ENCODE results near the gene MPEG1.

The MPEG1 gene
- 75.4 to 942 (median 240) reads per million in 17 experiments for total RNA-seq

DNA sequence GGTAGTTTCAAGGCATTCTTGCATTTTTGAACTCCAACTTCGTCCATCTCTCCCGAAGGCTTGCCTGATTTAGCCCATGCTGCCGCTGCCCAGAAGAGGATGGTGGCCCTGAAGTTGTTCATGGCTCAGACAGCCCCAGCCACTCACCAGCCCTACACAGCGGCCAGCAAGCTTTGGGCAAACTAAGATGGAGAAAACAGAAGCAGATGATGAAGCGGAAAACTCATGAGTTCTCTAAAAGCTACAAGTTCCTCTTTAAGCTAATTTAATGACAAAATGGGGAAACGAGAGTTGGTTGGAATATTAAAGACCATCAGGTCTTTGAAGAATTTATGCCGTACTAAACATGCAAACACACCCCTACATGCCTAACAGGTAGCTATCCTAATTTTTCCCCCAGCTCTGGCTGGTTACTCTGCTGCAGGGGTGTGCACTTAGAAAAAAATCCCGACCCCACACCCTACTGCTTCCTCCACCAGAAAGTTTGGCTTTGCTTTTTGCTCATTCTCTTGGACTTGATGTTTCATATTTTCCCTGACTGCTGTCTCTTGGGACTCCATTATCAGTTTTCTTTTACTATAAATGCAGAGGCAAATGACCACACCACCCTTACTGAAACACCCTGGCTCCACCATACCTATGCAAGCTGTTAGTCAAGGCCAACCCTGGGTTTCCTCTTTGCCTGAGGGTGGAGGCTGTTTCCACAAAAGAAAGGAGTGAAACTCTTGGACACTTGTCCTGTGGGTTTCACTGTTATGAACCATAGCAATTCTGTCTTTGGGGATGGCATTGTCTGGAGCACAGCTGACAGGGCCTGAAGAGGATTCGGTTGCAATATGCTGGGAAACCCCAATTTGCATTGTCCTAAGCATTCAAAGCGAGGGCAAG, at the start of gene MPEG1:
Gene MPEG1 (minus strand): TSS at position 184 of the 888 bp plus-strand sequence. CDS start 62 bp downstream, at position 122.
- peak; percentile 70 to 91 (median 86) for DNase-seq

- DNase-seq: no peak
Observed at GRCh38 chr11:59262177-59262818, 49.6 kb upstream of the MPEG1 start.

DNA sequence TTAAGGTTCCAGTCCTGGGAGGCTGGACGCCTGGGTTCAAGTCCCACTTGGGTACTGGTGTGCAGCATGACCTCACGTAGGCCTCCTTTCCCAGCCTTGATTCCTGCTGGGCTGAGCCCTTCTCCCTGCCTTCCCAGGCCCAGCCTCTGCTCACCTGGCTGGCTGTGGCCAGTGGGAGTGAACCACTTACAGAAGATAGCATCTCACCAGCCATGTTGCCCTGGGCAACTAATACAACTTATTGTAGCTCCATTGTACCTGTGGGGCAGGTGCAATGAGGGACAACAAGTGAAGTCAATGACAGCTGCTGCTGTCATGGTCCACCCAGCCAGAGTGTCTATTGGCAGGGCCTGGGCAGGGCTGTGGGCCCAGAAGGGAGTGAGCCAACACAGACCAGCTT, 48.4 kb upstream of the MPEG1 start:
- no peak for DNase-seq

- DNase-seq: no peak
Observed at GRCh38 chr11:59259867-59260475, 47.2 kb upstream of the MPEG1 start.

DNA sequence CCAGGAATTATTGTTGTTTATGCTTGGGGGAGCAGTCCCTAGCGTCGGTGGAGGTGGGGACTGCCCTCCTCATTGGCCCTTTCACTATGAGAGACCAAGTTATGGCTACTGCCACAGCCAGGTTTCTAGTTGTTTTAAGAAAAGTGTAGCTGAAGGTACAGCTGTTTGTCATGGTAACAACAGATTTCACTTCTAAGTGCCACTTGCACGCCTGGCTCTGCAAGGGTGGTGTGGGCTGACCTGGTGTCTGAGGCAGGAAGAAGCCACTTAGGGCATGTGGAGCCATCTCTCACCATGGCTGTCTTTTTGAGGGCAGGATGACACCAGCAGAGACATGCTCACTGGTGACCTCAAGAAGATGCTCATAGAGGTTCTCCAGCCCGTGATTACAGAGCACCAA, 46.3 kb upstream of the MPEG1 start:
- no peak for DNase-seq

- no peak for DNase-seq
Observed at GRCh38 chr11:59255281-59255680, 42.6 kb upstream of the MPEG1 start.

- DNase-seq: peak; percentile 32 to 71 (median 55)
Observed at GRCh38 chr11:59254286-59254685, 41.6 kb upstream of the MPEG1 start.

DNA sequence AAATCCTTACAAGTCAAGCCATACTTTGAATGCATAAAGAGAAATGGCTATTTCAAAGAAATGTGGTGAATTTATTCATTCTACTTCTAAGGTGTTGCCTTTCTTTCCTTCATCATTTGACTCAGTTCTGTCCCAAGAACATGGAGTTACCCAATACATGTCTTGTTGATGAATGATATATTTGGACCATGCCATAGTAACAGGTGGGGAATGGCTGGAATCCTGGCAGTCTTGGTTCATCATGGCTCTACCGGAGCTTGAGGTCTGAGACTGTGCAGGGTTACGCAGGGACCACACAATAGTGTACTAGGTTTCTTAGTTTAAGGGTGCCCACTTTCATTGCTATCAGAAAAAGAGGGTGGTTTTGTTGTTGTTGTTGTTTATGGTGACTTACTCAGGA, 40.3 kb upstream of the MPEG1 start:
- no peak for DNase-seq

DNA sequence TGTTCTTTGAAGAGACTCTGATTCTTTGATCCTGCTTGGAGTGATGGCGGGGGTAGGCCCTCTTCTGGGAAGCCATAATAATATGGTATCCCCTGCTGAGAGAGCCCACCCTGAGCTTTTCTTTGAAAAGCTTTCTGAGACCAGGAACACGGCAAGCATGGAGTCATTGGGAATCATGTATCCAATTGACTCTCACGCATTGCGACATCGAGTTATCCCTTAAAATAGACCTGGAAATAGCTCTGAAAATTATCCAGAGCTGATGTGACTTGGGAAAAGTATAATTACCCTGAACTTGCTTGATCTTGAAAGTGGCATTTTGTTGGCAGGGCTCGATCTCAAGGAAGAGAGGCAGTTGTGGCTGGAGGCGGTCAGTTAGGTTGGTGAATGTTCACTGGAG, 36.8 kb upstream of the MPEG1 start:
- DNase-seq: no peak

DNA sequence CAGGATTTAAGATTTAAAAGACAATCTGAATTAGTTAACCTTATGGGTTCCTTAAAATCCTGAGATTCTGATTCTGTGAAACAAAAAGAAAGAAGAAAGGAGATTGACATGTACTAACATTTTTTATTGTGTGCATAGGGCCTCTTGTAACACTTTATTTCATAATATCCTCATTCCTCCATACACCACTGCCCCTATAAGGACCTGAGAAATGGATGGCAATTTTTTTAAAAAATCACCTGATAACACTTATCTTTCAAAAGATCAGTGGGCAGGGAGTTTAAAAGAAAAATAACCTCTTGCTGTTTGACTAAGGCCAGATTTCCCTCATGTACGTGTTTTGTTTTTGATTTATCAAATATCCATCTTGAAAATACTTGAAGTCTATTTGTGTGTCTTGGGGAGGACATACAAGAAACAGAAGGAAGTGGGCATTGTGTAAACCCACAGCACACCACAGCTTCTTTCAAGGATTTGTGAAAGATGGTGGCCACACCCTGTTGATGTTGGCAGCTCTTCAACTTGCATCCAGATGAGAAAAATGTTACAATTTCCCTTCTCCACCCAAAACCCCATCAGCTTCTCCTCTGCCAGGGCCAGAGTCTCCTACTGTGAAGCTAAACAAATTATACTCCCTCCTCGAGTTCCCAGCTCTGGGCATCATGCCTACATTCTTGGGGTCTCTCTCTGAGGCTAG, 35.0 kb upstream of the MPEG1 start:
- peak; percentile 71 to 85 (median 76) for DNase-seq

DNA sequence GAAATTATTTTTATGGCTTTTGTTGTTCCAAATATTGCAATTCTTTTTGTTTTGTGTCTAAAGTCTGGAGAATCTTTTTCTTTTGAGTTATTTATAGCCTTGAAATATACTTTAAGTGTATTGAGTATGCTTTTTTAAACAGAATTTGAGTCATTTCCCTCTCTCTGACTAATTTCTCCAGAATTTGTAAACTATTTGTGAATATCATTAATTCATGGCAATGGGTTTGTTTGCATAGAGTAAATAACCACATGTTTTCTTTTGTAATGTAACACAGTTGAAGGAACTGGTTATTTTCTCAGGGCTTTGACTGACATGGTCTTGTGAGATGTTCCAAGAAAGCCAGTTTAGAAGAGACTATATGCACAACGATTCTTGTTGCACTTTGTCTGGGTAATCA, 30.9 kb upstream of the MPEG1 start:
- no peak for DNase-seq

DNA sequence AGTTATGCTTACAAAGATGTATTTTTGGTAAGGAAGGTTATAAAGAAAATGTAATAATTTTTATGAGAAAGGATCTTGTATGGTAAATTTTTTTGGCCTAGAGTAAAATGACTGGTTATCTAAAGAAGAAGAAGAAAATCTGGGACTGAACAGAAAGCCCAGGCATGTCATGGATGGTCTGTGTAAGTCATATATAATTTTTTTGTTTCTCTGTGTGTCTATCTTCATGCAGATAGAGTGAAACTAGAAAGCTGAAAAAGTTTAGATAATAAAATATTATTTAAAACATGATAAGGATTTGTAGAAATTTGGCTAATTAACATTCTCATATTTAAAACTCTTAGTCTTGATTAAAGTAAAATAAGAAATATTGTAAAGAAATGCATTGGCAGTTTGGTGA, 27.6 kb upstream of the MPEG1 start:
- DNase-seq: no peak

- peak in 1 of 4 experiments; percentile 23 for DNase-seq
Observed at GRCh38 chr11:59226396-59226795, 13.7 kb upstream of the MPEG1 start.

DNA sequence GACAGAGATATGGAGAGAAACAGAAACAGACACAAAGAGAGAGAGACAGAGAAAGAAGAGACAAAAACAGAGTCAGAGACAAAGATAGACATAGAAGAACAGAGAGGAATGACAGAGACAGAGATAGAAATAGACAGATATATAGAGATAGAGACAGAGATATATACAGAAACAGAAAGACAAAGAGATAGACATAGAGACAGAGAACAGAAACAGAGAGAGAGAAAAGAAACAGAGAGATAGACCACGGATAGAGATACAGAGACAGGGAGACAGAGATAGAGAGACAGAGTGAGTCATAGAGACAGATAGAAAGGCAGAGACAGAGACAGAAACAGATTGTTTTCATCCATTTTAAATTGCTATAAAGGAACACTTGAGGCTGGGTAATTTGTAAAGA, 12.3 kb upstream of the MPEG1 start:
- DNase-seq: no peak

- peak; percentile 80 to 95 (median 87) for DNase-seq
Observed at GRCh38 chr11:59224351-59224928, 11.7 kb upstream of the MPEG1 start.

GRCh38 chr11:59223611-59224010, 10.9 kb upstream of the MPEG1 start:
- peak; percentile 42 to 76 (median 64) for DNase-seq

GRCh38 chr11:59223177-59223576, 10.4 kb upstream of the MPEG1 start:
- peak in 2 of 4 experiments; percentile 41 to 46 for DNase-seq

DNA sequence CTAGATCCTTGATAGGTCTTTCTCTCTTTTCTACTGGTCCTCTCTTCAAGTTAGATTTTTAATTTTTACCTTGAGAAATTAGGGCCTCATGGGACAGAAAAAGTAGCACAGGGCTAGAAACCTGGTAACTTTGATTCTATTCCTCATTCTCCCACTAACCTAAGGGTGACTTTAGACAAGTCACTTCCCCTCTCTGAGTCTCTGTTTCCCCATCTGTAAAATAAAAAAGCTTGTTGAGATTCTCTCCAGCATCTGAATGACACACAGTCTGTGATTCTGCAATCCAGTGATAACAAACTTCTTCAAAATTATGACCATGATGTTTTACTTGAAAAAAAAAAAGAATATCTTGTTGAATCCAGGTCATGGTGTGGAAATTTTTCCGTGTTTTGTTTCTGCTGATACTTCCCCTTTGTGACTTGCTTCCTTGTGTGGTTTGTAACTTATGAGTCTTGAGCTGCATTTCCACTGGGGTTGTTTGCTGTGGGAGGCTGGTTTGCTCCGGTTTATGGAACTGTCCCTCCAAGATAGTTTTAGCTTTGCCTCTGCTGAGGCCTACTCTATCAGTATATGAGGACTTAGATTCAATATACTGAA, 9.8 kb upstream of the MPEG1 start:
- peak; percentile 84 to 96 (median 89) for DNase-seq

DNA sequence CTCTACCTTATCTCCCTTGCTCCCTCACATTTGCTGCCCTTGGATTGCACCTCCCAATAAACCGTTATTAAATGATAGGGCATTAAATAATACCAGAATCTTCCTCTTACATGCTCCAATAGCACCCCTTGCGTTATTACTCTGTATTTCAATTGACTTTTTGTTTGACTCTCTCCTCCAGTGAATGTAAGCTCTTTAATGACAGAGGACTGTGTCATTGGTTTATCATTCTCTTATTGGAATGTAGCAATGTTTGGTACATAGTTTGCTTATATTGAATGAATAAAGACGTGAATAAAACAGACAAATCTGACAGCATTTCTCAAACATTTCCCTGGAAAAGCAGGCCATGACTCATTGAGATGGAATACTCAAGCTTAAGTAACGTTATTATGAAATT, 8.7 kb upstream of the MPEG1 start:
- DNase-seq: no peak

DNA sequence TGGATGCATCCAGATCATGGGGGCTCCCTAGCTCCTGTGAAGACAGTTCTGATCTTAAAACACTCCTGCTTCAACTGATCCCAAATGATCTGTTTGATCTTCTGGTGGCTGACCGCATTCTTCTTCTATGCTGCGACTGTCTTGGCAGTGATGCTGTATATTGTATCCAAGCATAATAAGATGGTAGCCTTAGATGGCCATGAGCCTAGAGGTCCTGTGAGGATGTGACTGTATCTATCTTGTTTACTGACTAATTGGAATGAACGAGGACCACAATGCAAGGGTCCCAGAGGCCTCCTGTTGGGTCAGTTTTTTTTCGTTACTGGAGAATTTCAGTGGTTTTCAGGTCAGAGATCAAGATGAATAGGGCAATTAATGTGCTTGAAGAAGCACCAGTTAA, 7.1 kb upstream of the MPEG1 start:
- no peak for DNase-seq

DNA sequence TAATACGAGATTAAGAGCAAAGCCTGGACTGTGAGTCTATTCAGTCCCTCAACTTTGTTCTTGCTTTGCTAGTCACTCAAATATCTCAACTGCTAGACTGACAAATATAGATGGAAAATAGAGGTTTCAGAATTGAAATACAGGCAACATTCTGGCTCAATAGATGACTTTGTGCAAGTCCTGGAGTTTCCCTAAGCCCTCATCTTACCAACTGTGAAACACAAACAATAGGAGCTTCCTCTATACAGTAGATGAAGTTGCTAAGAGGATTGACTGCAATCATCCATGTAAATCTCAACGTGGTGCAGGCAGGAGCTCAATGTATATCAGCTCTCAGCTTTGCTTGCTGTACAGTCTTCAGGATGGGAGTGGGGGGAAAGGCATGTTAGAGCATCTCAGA, 6.2 kb upstream of the MPEG1 start:
- DNase-seq: peak in 3 of 4 experiments; percentile 54 to 75 (median 74)

GRCh38 chr11:59218319-59218718, 5.6 kb upstream of the MPEG1 start:
- DNase-seq: peak in 3 of 4 experiments; percentile 15 to 66 (median 53)

Data from suppressor macrophage (primary cell).